ENCODE measurements around the gene MAEL. TPM values are rescaled to one million over a fixed set of nuclear protein-coding genes. Genes with fewer than 3 reads are reported as not detected.

Gene MAEL
- total RNA-seq, result not detected in 2 replicates

GRCh38 chr1:166988974-166989515, at the start of gene MAEL:
Gene MAEL (plus strand): TSS chr1:166989280. CDS start chr1:166989353, 73 bp downstream.
- Mint-ChIP-seq H3K9me3 (no peaks in the 10 kb centered on the region), H3K27ac (no peak within 1 kb of the TSS), H3K36me3 (ENCODE audit: low read depth) (no peaks in the 10 kb centered on the region), H3K27me3 (ENCODE audit: low read depth) (peaks cover 48% of the 10 kb centered on the region), H3K4me1 (ENCODE audit: low read depth) (no peaks in the 10 kb centered on the region), H3K4me3 (ENCODE audit: low read depth) (no peak within 1 kb of the TSS)
- intact Hi-C loops (cut with micrococcal nuclease), result no loop called here
- DNase-seq (ENCODE audit: low spot score), result no peak

- Mint-ChIP-seq H3K36me3 (ENCODE audit: low read depth) (no peaks in the 10 kb centered on the region), H3K27ac (no peak overlapping the region), H3K27me3 (ENCODE audit: low read depth) (no peaks in the 10 kb centered on the region), H3K9me3 (no peaks in the 10 kb centered on the region), H3K4me3 (ENCODE audit: low read depth) (no peak overlapping the region), H3K4me1 (ENCODE audit: low read depth) (peaks cover 18% of the 10 kb centered on the region)
- DNase-seq (ENCODE audit: low spot score), result no peak
- intact Hi-C loops (cut with micrococcal nuclease), result no loop called here
Measured at GRCh38 chr1:166939741-166940375, 49.2 kb upstream of the MAEL start.

GRCh38 chr1:166944186-166944967, 44.7 kb upstream of the MAEL start:
- Mint-ChIP-seq H3K4me3 (ENCODE audit: low read depth) (no peak overlapping the region), H3K36me3 (ENCODE audit: low read depth) (peaks cover 10% of the 10 kb centered on the region), H3K27me3 (ENCODE audit: low read depth) (peaks cover 28% of the 10 kb centered on the region), H3K4me1 (ENCODE audit: low read depth) (peaks cover 38% of the 10 kb centered on the region), H3K9me3 (no peaks in the 10 kb centered on the region), H3K27ac (no peak overlapping the region)
- peak; percentile 9 for DNase-seq (ENCODE audit: low spot score)
- intact Hi-C loops (cut with micrococcal nuclease), result no loop called here

- H3K27ac Mint-ChIP-seq, result no peak overlapping the region
- peaks cover 34% of the 10 kb centered on the region for H3K27me3 Mint-ChIP-seq (ENCODE audit: low read depth)
- H3K36me3 Mint-ChIP-seq (ENCODE audit: low read depth), result peaks cover 21% of the 10 kb centered on the region
- DNase-seq (ENCODE audit: low spot score), result no peak
- no peak overlapping the region for H3K4me3 Mint-ChIP-seq (ENCODE audit: low read depth)
- H3K9me3 Mint-ChIP-seq, result no peaks in the 10 kb centered on the region
- intact Hi-C loops (cut with micrococcal nuclease), result no loop called here
- H3K4me1 Mint-ChIP-seq (ENCODE audit: low read depth), result peaks cover 48% of the 10 kb centered on the region
Measured at GRCh38 chr1:166947398-166948043, 41.6 kb upstream of the MAEL start.

- H3K36me3 Mint-ChIP-seq (ENCODE audit: low read depth), result peaks cover 24% of the 10 kb centered on the region
- DNase-seq (ENCODE audit: low spot score), result no peak
- intact Hi-C loops (cut with micrococcal nuclease), result no loop called here
- no peaks in the 10 kb centered on the region for H3K9me3 Mint-ChIP-seq
- peaks cover 54% of the 10 kb centered on the region for H3K4me1 Mint-ChIP-seq (ENCODE audit: low read depth)
- H3K4me3 Mint-ChIP-seq (ENCODE audit: low read depth), result no peak overlapping the region
- H3K27me3 Mint-ChIP-seq (ENCODE audit: low read depth), result peaks cover 34% of the 10 kb centered on the region
- H3K27ac Mint-ChIP-seq, result no peak overlapping the region
Measured at GRCh38 chr1:166948856-166949350, 40.2 kb upstream of the MAEL start.

- no peak for DNase-seq (ENCODE audit: low spot score)
- Mint-ChIP-seq H3K4me3 (ENCODE audit: low read depth) (no peak overlapping the region), H3K27me3 (ENCODE audit: low read depth) (peaks cover 34% of the 10 kb centered on the region), H3K27ac (no peak overlapping the region), H3K36me3 (ENCODE audit: low read depth) (peaks cover 35% of the 10 kb centered on the region), H3K4me1 (ENCODE audit: low read depth) (peaks cover 42% of the 10 kb centered on the region), H3K9me3 (no peaks in the 10 kb centered on the region)
- intact Hi-C loops (cut with micrococcal nuclease), result loop anchor here (5.0 kb wide), 1 partner anchor 73 kb away; the partner anchor contains the start of gene TADA1
Measured at GRCh38 chr1:166950156-166950555, 38.9 kb upstream of the MAEL start.

GRCh38 chr1:166951050-166951449, 38.0 kb upstream of the MAEL start:
- Mint-ChIP-seq H3K27ac (no peak overlapping the region), H3K4me1 (ENCODE audit: low read depth) (peaks cover 34% of the 10 kb centered on the region), H3K4me3 (ENCODE audit: low read depth) (no peak overlapping the region), H3K9me3 (no peaks in the 10 kb centered on the region), H3K27me3 (ENCODE audit: low read depth) (peaks cover 30% of the 10 kb centered on the region), H3K36me3 (ENCODE audit: low read depth) (peaks cover 35% of the 10 kb centered on the region)
- DNase-seq (ENCODE audit: low spot score), result no peak
- intact Hi-C loops (cut with micrococcal nuclease), result loop anchor here (5.0 kb wide), 1 partner anchor 74 kb away; the partner anchor contains the start of gene TADA1

- Mint-ChIP-seq H3K27me3 (ENCODE audit: low read depth) (peaks cover 21% of the 10 kb centered on the region), H3K36me3 (ENCODE audit: low read depth) (peaks cover 37% of the 10 kb centered on the region), H3K9me3 (no peaks in the 10 kb centered on the region), H3K4me1 (ENCODE audit: low read depth) (peaks cover 31% of the 10 kb centered on the region), H3K4me3 (ENCODE audit: low read depth) (no peak overlapping the region), H3K27ac (no peak overlapping the region)
- DNase-seq (ENCODE audit: low spot score), result no peak
- intact Hi-C loops (cut with micrococcal nuclease), result loop anchor here (1.0 to 5.0 kb wide), 4 partner anchors 19 to 75 kb away; partner anchors contain the start of gene TADA1
Measured at GRCh38 chr1:166952002-166952746, 36.9 kb upstream of the MAEL start.

GRCh38 chr1:166953491-166953890, 35.6 kb upstream of the MAEL start:
- Mint-ChIP-seq H3K27me3 (ENCODE audit: low read depth) (peaks cover 11% of the 10 kb centered on the region), H3K4me3 (ENCODE audit: low read depth) (no peak overlapping the region), H3K4me1 (ENCODE audit: low read depth) (peaks cover 25% of the 10 kb centered on the region), H3K27ac (no peak overlapping the region), H3K36me3 (ENCODE audit: low read depth) (peaks cover 36% of the 10 kb centered on the region), H3K9me3 (no peaks in the 10 kb centered on the region)
- DNase-seq (ENCODE audit: low spot score), result no peak
- intact Hi-C loops (cut with micrococcal nuclease), result loop anchor here (5.0 kb wide), 1 partner anchor 76 kb away; the partner anchor contains the start of gene TADA1

GRCh38 chr1:166956057-166956850, 32.8 kb upstream of the MAEL start:
- no peak for DNase-seq (ENCODE audit: low spot score)
- Mint-ChIP-seq H3K4me1 (ENCODE audit: low read depth) (peaks cover 21% of the 10 kb centered on the region), H3K9me3 (no peaks in the 10 kb centered on the region), H3K4me3 (ENCODE audit: low read depth) (no peak overlapping the region), H3K27ac (no peak overlapping the region), H3K27me3 (ENCODE audit: low read depth) (peaks cover 5% of the 10 kb centered on the region), H3K36me3 (ENCODE audit: low read depth) (peaks cover 35% of the 10 kb centered on the region)
- intact Hi-C loops (cut with micrococcal nuclease), result no loop called here

GRCh38 chr1:166956872-166957271, 32.2 kb upstream of the MAEL start:
- Mint-ChIP-seq H3K9me3 (no peaks in the 10 kb centered on the region), H3K27me3 (ENCODE audit: low read depth) (peaks cover 5% of the 10 kb centered on the region), H3K4me3 (ENCODE audit: low read depth) (no peak overlapping the region), H3K4me1 (ENCODE audit: low read depth) (peaks cover 18% of the 10 kb centered on the region), H3K27ac (no peak overlapping the region), H3K36me3 (ENCODE audit: low read depth) (peaks cover 33% of the 10 kb centered on the region)
- DNase-seq (ENCODE audit: low spot score), result no peak
- intact Hi-C loops (cut with micrococcal nuclease), result no loop called here
